ENCODE measurements around the gene SNCAIP. TPM values are rescaled to one million over a fixed set of nuclear protein-coding genes. Genes with fewer than 3 reads are reported as not detected.
A peak's percentile ranks its signal among the peaks of the same experiment; 100 is the strongest.

Gene SNCAIP
- total and polyA plus RNA-seq, 9 donors = 5.3 to 13.2 (median 8.9) TPM

DNA sequence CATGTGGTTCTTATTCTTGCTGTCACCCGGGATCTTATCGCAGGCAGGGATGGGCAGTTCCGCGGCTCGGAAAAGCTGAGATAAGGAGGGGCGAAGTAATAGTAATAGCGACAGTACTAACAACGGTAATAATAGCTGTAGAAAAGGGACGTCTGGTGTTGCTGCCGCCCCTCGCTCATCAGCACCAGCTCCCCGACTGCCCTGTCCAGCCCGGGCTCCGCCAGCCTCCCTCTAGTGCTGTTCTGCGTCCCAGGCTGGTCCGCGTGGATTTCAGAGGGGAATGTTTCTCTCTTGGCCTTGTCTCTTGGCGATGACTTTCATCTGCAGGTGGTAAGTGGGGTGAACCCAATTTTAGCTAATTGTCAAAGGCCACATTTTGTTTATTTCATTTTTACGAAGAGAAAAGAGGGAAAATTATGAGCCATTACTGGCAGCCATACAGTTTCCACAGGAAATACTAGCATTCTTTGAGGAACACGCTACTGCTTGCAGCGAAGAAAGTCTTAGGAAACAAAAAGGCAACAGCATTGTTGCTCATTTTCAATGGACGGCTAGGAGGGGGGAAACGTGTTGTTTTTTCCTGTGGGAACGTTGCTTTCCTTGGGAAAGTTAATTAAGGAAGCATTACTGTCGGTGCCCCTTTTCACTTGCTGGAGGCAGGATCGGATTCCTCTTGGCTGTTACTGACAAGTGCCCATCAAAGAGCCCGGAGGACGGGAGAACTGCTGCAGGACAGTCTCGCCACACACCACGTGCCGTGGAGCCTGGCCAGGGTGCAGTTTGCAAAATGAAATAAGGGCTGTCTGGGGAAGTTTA lies 762 bp downstream of the SNCAIP start:
- H3K27ac ChIP-seq (ENCODE audit: low read length) = peak overlapping the region; percentile 84
- peaks cover 8% of the 10 kb centered on the region for H3K9me3 ChIP-seq (replicated peaks; ENCODE audit: control insufficient read depth, low read depth, low read length)
- peak overlapping the region; percentile 71 for H3K4me3 ChIP-seq (ENCODE audit: low read length)
- peaks cover 3% of the 10 kb centered on the region for H3K27me3 ChIP-seq (ENCODE audit: control insufficient read depth, insufficient read depth, low read length)
- no peaks in the 10 kb centered on the region for H3K36me3 ChIP-seq (ENCODE audit: control insufficient read depth, insufficient read depth, low read length)
- DNase-seq = peak; percentile 87
- under 1% methylated on average over 20 of the region's 31 CpGs for WGBS (ENCODE audit: insufficient coverage)
- peaks cover 12% of the 10 kb centered on the region for H3K4me1 ChIP-seq (ENCODE audit: control insufficient read depth, insufficient read depth, low read length)

DNA sequence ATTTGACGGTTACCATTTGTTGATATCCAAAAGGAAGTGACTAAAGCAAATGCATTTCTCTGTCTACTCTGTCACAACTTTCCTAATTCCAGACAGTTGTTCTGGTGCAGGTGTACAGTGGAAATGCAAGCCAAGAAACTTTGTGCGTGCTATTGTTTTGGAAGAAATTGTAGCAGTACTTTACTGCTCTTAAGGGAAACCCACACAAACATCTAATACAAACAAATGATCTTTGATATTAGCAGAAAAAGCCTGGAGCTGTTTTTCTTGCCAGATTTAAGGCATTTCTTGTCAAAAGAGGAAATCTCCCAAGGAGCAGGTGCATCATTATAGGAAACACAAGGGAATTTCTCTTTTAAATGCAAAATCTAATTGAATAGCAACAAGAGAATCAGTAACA lies 2.0 kb downstream of the SNCAIP start:
- H3K27me3 ChIP-seq (ENCODE audit: control insufficient read depth, insufficient read depth, low read length) = peaks cover 3% of the 10 kb centered on the region
- DNase-seq = peak; percentile 85
- no CpG with 5 or more reads among the region's 2 CpGs for WGBS (ENCODE audit: insufficient coverage)

GRCh38 chr5:122315521-122315920 lies 3.5 kb downstream of the SNCAIP start:
- no peak for DNase-seq
- peaks cover 3% of the 10 kb centered on the region for H3K27me3 ChIP-seq (ENCODE audit: control insufficient read depth, insufficient read depth, low read length)
- WGBS (ENCODE audit: insufficient coverage) = 100% methylated on average over 1 of the region's 1 CpG

More for the DNA sequence above, 2.0 kb downstream of the SNCAIP start:
- peaks cover 6% of the 10 kb centered on the region for H3K9me3 ChIP-seq (replicated peaks; ENCODE audit: control insufficient read depth, low read depth, low read length)
- H3K36me3 ChIP-seq (ENCODE audit: control insufficient read depth, insufficient read depth, low read length) = no peaks in the 10 kb centered on the region
- H3K4me3 ChIP-seq (ENCODE audit: low read length) = no peak overlapping the region
- no peak overlapping the region for H3K27ac ChIP-seq (ENCODE audit: low read length)
- H3K4me1 ChIP-seq (ENCODE audit: control insufficient read depth, insufficient read depth, low read length) = peaks cover 12% of the 10 kb centered on the region

GRCh38 chr5:122316656-122317055 lies 4.6 kb downstream of the SNCAIP start:
- H3K4me3 ChIP-seq (ENCODE audit: low read length) = no peak overlapping the region
- WGBS (ENCODE audit: insufficient coverage) = 31% methylated on average over 1 of the region's 8 CpGs
- H3K27me3 ChIP-seq (ENCODE audit: control insufficient read depth, insufficient read depth, low read length) = no peaks in the 10 kb centered on the region
- no peak for DNase-seq
- H3K9me3 ChIP-seq (replicated peaks; ENCODE audit: control insufficient read depth, low read depth, low read length) = peaks cover 6% of the 10 kb centered on the region
- H3K36me3 ChIP-seq (ENCODE audit: control insufficient read depth, insufficient read depth, low read length) = no peaks in the 10 kb centered on the region
- H3K27ac ChIP-seq (ENCODE audit: low read length) = no peak overlapping the region
- H3K4me1 ChIP-seq (ENCODE audit: control insufficient read depth, insufficient read depth, low read length) = peaks cover 3% of the 10 kb centered on the region

More at GRCh38 chr5:122315521-122315920, 3.5 kb downstream of the SNCAIP start:
- Histone ChIP-seq H3K9me3 (replicated peaks; ENCODE audit: control insufficient read depth, low read depth, low read length) (peaks cover 6% of the 10 kb centered on the region), H3K4me3 (ENCODE audit: low read length) (no peak overlapping the region), H3K4me1 (ENCODE audit: control insufficient read depth, insufficient read depth, low read length) (peaks cover 11% of the 10 kb centered on the region), H3K36me3 (ENCODE audit: control insufficient read depth, insufficient read depth, low read length) (no peaks in the 10 kb centered on the region), H3K27ac (ENCODE audit: low read length) (no peak overlapping the region)

DNA sequence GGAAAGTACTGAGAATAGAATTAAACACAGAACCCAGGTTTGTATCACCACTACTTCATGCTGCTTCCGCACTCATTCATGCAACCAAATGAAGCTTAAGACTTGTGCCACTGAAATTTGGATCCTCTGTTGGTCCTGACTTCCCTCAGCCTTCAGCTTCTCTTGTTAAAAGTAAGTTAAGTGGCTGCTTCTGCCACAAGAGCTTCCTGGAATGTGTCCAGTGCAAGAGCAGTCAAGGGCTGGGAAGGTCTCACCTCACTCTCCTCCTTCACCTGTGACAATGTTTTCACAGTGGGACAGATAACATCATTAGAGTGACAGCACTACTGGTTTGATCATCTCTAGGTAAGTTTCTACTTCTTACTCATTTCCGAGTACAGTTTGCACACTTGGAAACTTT lies 7.9 kb downstream of the SNCAIP start:
- Histone ChIP-seq H3K4me3 (ENCODE audit: low read length) (no peak overlapping the region), H3K27ac (ENCODE audit: low read length) (no peak overlapping the region), H3K4me1 (ENCODE audit: control insufficient read depth, insufficient read depth, low read length) (peaks cover 8% of the 10 kb centered on the region), H3K36me3 (ENCODE audit: control insufficient read depth, insufficient read depth, low read length) (no peaks in the 10 kb centered on the region), H3K9me3 (replicated peaks; ENCODE audit: control insufficient read depth, low read depth, low read length) (peaks cover 6% of the 10 kb centered on the region), H3K27me3 (ENCODE audit: control insufficient read depth, insufficient read depth, low read length) (no peaks in the 10 kb centered on the region)
- 100% methylated on average over 1 of the region's 2 CpGs for WGBS (ENCODE audit: insufficient coverage)
- DNase-seq = no peak

DNA sequence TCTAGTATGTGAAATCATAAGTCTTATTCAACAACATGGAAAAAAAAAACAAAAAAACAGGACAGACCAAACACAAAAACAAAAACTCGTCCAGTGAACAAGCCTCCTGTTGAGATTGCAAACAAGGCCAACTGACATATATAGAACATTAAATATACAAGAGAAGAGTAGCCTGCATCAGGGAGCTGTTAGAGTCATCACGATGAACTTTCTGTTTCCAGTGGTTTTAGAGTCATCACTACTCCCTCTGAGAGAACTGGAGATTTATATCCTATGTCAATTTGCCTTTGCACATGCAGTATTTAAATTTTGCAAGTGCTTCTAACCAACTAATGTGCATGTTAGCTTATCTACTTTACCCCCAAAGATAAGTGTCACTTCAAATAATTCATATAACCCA lies 9.9 kb downstream of the SNCAIP start:
- H3K4me1 ChIP-seq (ENCODE audit: control insufficient read depth, insufficient read depth, low read length) = peaks cover 8% of the 10 kb centered on the region
- DNase-seq = peak; percentile 63
- no CpG with 5 or more reads among the region's 2 CpGs for WGBS (ENCODE audit: insufficient coverage)
- H3K9me3 ChIP-seq (replicated peaks; ENCODE audit: control insufficient read depth, low read depth, low read length) = no peaks in the 10 kb centered on the region
- no peaks in the 10 kb centered on the region for H3K27me3 ChIP-seq (ENCODE audit: control insufficient read depth, insufficient read depth, low read length)
- H3K27ac ChIP-seq (ENCODE audit: low read length) = no peak overlapping the region
- no peaks in the 10 kb centered on the region for H3K36me3 ChIP-seq (ENCODE audit: control insufficient read depth, insufficient read depth, low read length)
- H3K4me3 ChIP-seq (ENCODE audit: low read length) = no peak overlapping the region

DNA sequence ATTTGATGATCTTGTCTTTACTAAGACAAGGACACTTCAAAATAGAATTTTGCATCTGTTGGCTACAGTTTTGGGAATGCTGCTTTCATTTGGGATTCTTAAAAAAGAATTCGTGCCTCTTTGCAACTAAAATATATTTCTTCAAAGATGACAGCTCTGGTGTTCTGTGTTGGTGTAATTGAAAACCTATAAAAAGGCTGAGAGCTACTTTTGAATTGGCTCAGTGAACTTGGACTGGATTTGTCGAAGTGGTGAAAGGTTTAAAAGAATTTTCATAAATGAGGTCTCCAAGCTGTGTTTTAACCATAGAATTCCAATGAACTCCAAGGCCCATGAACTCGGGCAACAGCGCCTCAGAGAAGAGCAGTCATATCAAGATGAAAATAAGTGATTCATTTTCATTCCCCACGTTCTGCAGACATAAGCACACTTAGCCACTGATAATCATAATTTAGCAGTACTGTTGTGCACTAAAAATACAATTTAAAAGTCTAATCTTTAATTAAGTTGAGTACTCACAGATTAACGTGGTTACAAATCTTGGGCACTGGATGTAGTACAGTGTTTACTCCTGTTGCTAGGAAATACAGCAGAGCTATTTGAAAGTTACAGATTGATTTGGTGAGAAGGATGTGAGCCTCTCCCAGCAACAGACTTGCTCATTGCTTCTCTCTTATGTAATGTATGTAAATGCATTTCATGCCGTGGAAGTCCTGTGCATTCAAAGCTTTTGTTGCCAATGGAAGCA lies 10.9 kb downstream of the SNCAIP start:
- Histone ChIP-seq H3K4me1 (ENCODE audit: control insufficient read depth, insufficient read depth, low read length) (peaks cover 8% of the 10 kb centered on the region), H3K4me3 (ENCODE audit: low read length) (no peak overlapping the region), H3K27me3 (ENCODE audit: control insufficient read depth, insufficient read depth, low read length) (no peaks in the 10 kb centered on the region), H3K27ac (ENCODE audit: low read length) (peak overlapping the region; percentile 62), H3K9me3 (replicated peaks; ENCODE audit: control insufficient read depth, low read depth, low read length) (no peaks in the 10 kb centered on the region), H3K36me3 (ENCODE audit: control insufficient read depth, insufficient read depth, low read length) (no peaks in the 10 kb centered on the region)
- 7% methylated on average over 3 of the region's 7 CpGs for WGBS (ENCODE audit: insufficient coverage)
- DNase-seq = peak; percentile 76

DNA sequence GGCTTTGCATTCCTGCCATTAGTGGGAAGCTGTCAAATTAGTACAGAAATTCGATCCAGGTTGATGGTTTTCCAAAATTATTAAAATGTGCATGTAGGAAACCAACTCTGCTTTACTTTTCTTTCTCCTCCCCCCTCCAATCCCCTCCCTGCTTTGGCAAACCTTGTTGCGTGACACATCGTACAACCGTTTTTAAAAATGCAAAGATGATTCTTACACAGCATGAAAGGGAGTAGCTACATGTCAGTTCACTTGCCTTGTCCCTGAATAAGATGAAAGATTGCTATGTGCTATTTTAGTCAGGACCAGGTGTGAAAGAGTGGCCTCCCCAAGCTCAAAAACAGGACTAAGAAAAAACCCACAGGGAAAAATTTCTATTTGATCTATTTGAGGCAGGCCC lies 11.7 kb downstream of the SNCAIP start:
- Histone ChIP-seq H3K27me3 (ENCODE audit: control insufficient read depth, insufficient read depth, low read length) (no peaks in the 10 kb centered on the region), H3K36me3 (ENCODE audit: control insufficient read depth, insufficient read depth, low read length) (no peaks in the 10 kb centered on the region), H3K4me3 (ENCODE audit: low read length) (no peak overlapping the region), H3K4me1 (ENCODE audit: control insufficient read depth, insufficient read depth, low read length) (peaks cover 8% of the 10 kb centered on the region), H3K9me3 (replicated peaks; ENCODE audit: control insufficient read depth, low read depth, low read length) (no peaks in the 10 kb centered on the region), H3K27ac (ENCODE audit: low read length) (peak overlapping the region; percentile 20)
- WGBS (ENCODE audit: insufficient coverage) = no CpG with 5 or more reads among the region's 4 CpGs
- peak; percentile 25 for DNase-seq

DNA sequence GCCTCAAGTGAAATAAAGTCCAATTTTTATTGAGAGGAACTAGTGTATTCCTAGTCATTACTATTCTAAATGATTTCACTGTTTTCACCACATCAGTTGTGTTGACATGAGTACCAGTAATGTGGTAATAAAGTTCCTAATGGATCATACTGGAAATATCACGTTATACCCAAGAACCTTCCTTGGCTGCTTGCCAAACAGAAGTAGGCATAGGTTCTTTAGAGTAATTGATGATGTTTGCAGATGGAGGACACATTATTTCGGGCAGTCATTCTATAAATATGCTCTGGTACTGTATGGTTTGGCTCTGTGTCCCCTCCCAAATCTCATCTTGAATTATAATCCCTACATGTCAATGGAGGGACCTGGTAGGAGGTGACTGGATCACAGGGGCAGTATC lies 15.1 kb downstream of the SNCAIP start:
- H3K27ac ChIP-seq (ENCODE audit: low read length) = no peak overlapping the region
- WGBS (ENCODE audit: insufficient coverage) = no CpG with 5 or more reads among the region's 2 CpGs
- H3K4me1 ChIP-seq (ENCODE audit: control insufficient read depth, insufficient read depth, low read length) = peaks cover 8% of the 10 kb centered on the region
- H3K4me3 ChIP-seq (ENCODE audit: low read length) = no peak overlapping the region
- H3K9me3 ChIP-seq (replicated peaks; ENCODE audit: control insufficient read depth, low read depth, low read length) = no peaks in the 10 kb centered on the region
- DNase-seq = no peak
- H3K36me3 ChIP-seq (ENCODE audit: control insufficient read depth, insufficient read depth, low read length) = no peaks in the 10 kb centered on the region
- H3K27me3 ChIP-seq (ENCODE audit: control insufficient read depth, insufficient read depth, low read length) = no peaks in the 10 kb centered on the region

- Histone ChIP-seq H3K4me1 (ENCODE audit: control insufficient read depth, insufficient read depth, low read length) (no peaks in the 10 kb centered on the region), H3K4me3 (ENCODE audit: low read length) (no peak overlapping the region), H3K36me3 (ENCODE audit: control insufficient read depth, insufficient read depth, low read length) (no peaks in the 10 kb centered on the region), H3K27ac (ENCODE audit: low read length) (no peak overlapping the region), H3K9me3 (replicated peaks; ENCODE audit: control insufficient read depth, low read depth, low read length) (no peaks in the 10 kb centered on the region), H3K27me3 (ENCODE audit: control insufficient read depth, insufficient read depth, low read length) (no peaks in the 10 kb centered on the region)
- DNase-seq = no peak
- 100% methylated on average over 2 of the region's 6 CpGs for WGBS (ENCODE audit: insufficient coverage)
Measured at GRCh38 chr5:122330881-122331280, 18.8 kb downstream of the SNCAIP start.

Measured in muscle of leg (tissue), 11 donors.